ENCODE measurements around the gene ZSWIM3. TPM values are rescaled to one million over a fixed set of nuclear protein-coding genes. Genes with fewer than 3 reads are reported as not detected.

ZSWIM3 gene
- total RNA-seq, 2 experiments from 2014 or later, result 0.36 to 0.44 TPM

GRCh38 chr20:45853484-45853883, 3.9 kb upstream of the ZSWIM3 start:
- TF ChIP-seq, protein P1, sequence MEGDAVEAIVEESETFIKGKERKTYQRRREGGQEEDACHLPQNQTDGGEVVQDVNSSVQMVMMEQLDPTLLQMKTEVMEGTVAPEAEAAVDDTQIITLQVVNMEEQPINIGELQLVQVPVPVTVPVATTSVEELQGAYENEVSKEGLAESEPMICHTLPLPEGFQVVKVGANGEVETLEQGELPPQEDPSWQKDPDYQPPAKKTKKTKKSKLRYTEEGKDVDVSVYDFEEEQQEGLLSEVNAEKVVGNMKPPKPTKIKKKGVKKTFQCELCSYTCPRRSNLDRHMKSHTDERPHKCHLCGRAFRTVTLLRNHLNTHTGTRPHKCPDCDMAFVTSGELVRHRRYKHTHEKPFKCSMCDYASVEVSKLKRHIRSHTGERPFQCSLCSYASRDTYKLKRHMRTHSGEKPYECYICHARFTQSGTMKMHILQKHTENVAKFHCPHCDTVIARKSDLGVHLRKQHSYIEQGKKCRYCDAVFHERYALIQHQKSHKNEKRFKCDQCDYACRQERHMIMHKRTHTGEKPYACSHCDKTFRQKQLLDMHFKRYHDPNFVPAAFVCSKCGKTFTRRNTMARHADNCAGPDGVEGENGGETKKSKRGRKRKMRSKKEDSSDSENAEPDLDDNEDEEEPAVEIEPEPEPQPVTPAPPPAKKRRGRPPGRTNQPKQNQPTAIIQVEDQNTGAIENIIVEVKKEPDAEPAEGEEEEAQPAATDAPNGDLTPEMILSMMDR (IDR thresholded peaks at IDR 0.05), result no peak
- ChIA-PET POLR2A (interaction anchor here (1.6 kb wide), 1 partner anchor 27 kb away, joined by 7 read pairs; the partner anchor contains the start of gene ZSWIM1), CTCF (no interaction called here)
- intact Hi-C loops (cut with DNase I, micrococcal nuclease), result no loop called here
- no peaks in the 10 kb centered on the region for H3K27me3 ChIP-seq (ENCODE audit: control insufficient read depth in 1 of 2, insufficient read depth in 2 of 2, low read length in 2 of 2)
- H3K9me3 ChIP-seq (ENCODE audit: control insufficient read depth in 1 of 2, insufficient read depth in 1 of 2, low read length in 2 of 2), result no peaks in the 10 kb centered on the region
- no peaks in the 10 kb centered on the region for H3K9me3 Mint-ChIP-seq
- H3K4me1 Mint-ChIP-seq (ENCODE audit: low read depth), result peaks cover 44% of the 10 kb centered on the region
- H3K27me3 Mint-ChIP-seq, result no peaks in the 10 kb centered on the region
- DNase-seq (no peak), ATAC-seq (ENCODE audit: poor library complexity) (no peak)
- no peak overlapping the region for H3K27ac Mint-ChIP-seq
- peaks cover 76% of the 10 kb centered on the region for H3K36me3 Mint-ChIP-seq (ENCODE audit: low read depth)
- no peak overlapping the region for H3K27ac ChIP-seq (ENCODE audit: low read depth in 1 of 2, low read length in 2 of 2)
- H3K36me3 ChIP-seq (ENCODE audit: insufficient read depth, low read length), result peaks cover 37% of the 10 kb centered on the region
- H3K4me3 Mint-ChIP-seq, result peak overlapping the region; percentile 48
- no peak overlapping the region for H3K4me3 ChIP-seq (ENCODE audit: low read length)
- peaks cover 39% of the 10 kb centered on the region for H3K4me1 ChIP-seq (ENCODE audit: insufficient read depth, low read length)

GRCh38 chr20:45857882-45858216, 435 bp downstream of the ZSWIM3 start:
- no peaks in the 10 kb centered on the region for H3K9me3 Mint-ChIP-seq
- H3K4me3 ChIP-seq (ENCODE audit: low read length), result peak overlapping the region; percentile 100
- H3K36me3 Mint-ChIP-seq (ENCODE audit: low read depth), result peaks cover 37% of the 10 kb centered on the region
- H3K36me3 ChIP-seq (ENCODE audit: insufficient read depth, low read length), result peaks cover 20% of the 10 kb centered on the region
- TF ChIP-seq, protein P1 (IDR thresholded peaks at IDR 0.05), result no peak
- H3K4me3 Mint-ChIP-seq, result peak overlapping the region; percentile 96
- DNase-seq, result peak in 4 of 14 experiments; percentile 5 to 48 (median 18)
- H3K4me1 Mint-ChIP-seq (ENCODE audit: low read depth), result peaks cover 52% of the 10 kb centered on the region
- H3K4me1 ChIP-seq (ENCODE audit: insufficient read depth, low read length), result peaks cover 40% of the 10 kb centered on the region
- H3K27ac ChIP-seq (ENCODE audit: low read depth in 1 of 2, low read length in 2 of 2), result peak overlapping the region; percentile 88 to 94
- ChIA-PET POLR2A (interaction anchor here (0.8 to 4.4 kb wide), 7 partner anchors 23 to 130 kb away, joined by 3 to 39 read pairs (median 8); partner anchors contain the start of genes CTSA, NEURL2, PCIF1 and UBE2C), CTCF (no interaction called here)
- no peaks in the 10 kb centered on the region for H3K9me3 ChIP-seq (ENCODE audit: control insufficient read depth in 1 of 2, insufficient read depth in 1 of 2, low read length in 2 of 2)
- H3K27ac Mint-ChIP-seq, result peak overlapping the region; percentile 98
- intact Hi-C loops (cut with DNase I, micrococcal nuclease), result loop anchor here (1.0 to 5.0 kb wide), 10 partner anchors 23 to 486 kb away; partner anchors contain the start of genes CTSA (in 2 of the 2), NEURL2 (in 2 of the 2), UBE2C (in 2 of the 2) and ZSWIM1 (in 2 of the 2)
- H3K27me3 ChIP-seq (ENCODE audit: control insufficient read depth in 1 of 2, insufficient read depth in 2 of 2, low read length in 2 of 2), result no peaks in the 10 kb centered on the region
- peak; percentile 8 for ATAC-seq (ENCODE audit: poor library complexity)
- H3K27me3 Mint-ChIP-seq, result no peaks in the 10 kb centered on the region

DNA sequence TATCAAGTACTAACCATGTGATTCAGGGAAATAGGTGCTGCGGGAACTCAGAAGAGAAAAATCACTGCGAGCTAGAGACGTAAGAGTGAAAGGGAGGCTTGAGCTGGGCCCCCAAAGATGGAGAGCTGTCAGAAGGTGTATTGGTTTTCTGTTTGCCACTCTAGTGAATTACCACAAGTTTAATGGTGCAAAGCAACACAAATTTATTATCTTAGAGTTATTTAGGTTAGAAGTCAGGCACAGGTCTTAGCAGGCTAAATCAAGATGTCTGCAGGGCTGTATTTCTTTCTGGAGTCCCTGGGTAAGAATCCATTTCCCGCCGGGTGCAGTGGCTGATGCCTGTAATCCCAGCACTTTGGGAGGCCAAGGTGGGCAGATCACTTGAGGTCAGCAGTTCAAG, 2.5 kb downstream of the ZSWIM3 start:
- no peak overlapping the region for H3K27ac Mint-ChIP-seq
- H3K9me3 Mint-ChIP-seq, result no peaks in the 10 kb centered on the region
- DNase-seq, result no peak
- no peaks in the 10 kb centered on the region for H3K27me3 ChIP-seq (ENCODE audit: control insufficient read depth in 1 of 2, insufficient read depth in 2 of 2, low read length in 2 of 2)
- peaks cover 33% of the 10 kb centered on the region for H3K4me1 ChIP-seq (ENCODE audit: insufficient read depth, low read length)
- no peak overlapping the region for H3K4me3 ChIP-seq (ENCODE audit: low read length)
- POLR2A ChIA-PET, result interaction anchor here (0.7 kb wide), 1 partner anchor 98 kb away, joined by 7 read pairs; no protein-coding TSS in a partner anchor
- ATAC-seq (ENCODE audit: poor library complexity), result no peak
- H3K27ac ChIP-seq (ENCODE audit: low read depth in 1 of 2, low read length in 2 of 2), result no peak overlapping the region
- peaks cover 17% of the 10 kb centered on the region for H3K36me3 Mint-ChIP-seq (ENCODE audit: low read depth)
- H3K27me3 Mint-ChIP-seq, result no peaks in the 10 kb centered on the region
- TF ChIP-seq, protein P1 (IDR thresholded peaks at IDR 0.05), result no peak
- CTCF ChIA-PET, result no interaction called here
- no peaks in the 10 kb centered on the region for H3K9me3 ChIP-seq (ENCODE audit: control insufficient read depth in 1 of 2, insufficient read depth in 1 of 2, low read length in 2 of 2)
- H3K36me3 ChIP-seq (ENCODE audit: insufficient read depth, low read length), result peaks cover 3% of the 10 kb centered on the region
- intact Hi-C loops (cut with DNase I, micrococcal nuclease), result loop anchor here (2.0 to 5.0 kb wide), 5 partner anchors 32 to 488 kb away; partner anchors contain the start of genes CTSA (in 1 of the 2), NEURL2 (in 1 of the 2) and UBE2C (in 1 of the 2)
- no peak overlapping the region for H3K4me3 Mint-ChIP-seq
- peaks cover 41% of the 10 kb centered on the region for H3K4me1 Mint-ChIP-seq (ENCODE audit: low read depth)
